ENCODE measurements around the gene KRT75. TPM values are rescaled to one million over a fixed set of nuclear protein-coding genes. Genes with fewer than 3 reads are reported as not detected.

The KRT75 gene
- total RNA-seq, 1 donor from 2014 or later, result not detected

DNA sequence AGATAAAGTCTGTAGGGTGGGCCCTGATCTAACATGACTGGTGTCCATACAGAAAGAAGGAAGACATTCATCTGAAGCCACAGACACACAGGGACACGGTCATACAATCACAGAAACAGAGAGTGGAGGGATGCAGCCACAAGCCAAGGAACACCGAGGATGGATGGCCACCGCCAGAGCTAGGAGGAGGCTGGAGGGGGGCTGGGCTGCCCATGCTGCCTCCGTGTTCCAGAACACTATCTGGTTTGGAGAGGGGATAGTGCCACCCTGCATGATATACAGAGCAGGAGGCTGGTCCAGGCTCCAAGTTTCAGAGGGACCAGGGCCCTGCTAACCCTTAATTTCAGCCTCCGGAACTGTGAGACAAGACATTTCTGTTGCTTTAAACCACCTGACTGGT is 8.7 kb downstream of the KRT75 start:
- no peak for DNase-seq (ENCODE audit: extremely low spot score, unreplicated experiment)
- Mint-ChIP-seq H3K36me3 (ENCODE audit: unreplicated experiment) (no peaks in the 10 kb centered on the region), H3K4me1 (ENCODE audit: unreplicated experiment) (no peaks in the 10 kb centered on the region), H3K27ac (ENCODE audit: unreplicated experiment) (no peak overlapping the region), H3K9me3 (ENCODE audit: unreplicated experiment) (no peaks in the 10 kb centered on the region), H3K4me3 (ENCODE audit: unreplicated experiment) (no peak overlapping the region), H3K27me3 (ENCODE audit: unreplicated experiment) (peaks cover 72% of the 10 kb centered on the region)
- TF ChIP-seq, protein P1, sequence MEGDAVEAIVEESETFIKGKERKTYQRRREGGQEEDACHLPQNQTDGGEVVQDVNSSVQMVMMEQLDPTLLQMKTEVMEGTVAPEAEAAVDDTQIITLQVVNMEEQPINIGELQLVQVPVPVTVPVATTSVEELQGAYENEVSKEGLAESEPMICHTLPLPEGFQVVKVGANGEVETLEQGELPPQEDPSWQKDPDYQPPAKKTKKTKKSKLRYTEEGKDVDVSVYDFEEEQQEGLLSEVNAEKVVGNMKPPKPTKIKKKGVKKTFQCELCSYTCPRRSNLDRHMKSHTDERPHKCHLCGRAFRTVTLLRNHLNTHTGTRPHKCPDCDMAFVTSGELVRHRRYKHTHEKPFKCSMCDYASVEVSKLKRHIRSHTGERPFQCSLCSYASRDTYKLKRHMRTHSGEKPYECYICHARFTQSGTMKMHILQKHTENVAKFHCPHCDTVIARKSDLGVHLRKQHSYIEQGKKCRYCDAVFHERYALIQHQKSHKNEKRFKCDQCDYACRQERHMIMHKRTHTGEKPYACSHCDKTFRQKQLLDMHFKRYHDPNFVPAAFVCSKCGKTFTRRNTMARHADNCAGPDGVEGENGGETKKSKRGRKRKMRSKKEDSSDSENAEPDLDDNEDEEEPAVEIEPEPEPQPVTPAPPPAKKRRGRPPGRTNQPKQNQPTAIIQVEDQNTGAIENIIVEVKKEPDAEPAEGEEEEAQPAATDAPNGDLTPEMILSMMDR (IDR thresholded peaks at IDR 0.05), result no peak

DNA sequence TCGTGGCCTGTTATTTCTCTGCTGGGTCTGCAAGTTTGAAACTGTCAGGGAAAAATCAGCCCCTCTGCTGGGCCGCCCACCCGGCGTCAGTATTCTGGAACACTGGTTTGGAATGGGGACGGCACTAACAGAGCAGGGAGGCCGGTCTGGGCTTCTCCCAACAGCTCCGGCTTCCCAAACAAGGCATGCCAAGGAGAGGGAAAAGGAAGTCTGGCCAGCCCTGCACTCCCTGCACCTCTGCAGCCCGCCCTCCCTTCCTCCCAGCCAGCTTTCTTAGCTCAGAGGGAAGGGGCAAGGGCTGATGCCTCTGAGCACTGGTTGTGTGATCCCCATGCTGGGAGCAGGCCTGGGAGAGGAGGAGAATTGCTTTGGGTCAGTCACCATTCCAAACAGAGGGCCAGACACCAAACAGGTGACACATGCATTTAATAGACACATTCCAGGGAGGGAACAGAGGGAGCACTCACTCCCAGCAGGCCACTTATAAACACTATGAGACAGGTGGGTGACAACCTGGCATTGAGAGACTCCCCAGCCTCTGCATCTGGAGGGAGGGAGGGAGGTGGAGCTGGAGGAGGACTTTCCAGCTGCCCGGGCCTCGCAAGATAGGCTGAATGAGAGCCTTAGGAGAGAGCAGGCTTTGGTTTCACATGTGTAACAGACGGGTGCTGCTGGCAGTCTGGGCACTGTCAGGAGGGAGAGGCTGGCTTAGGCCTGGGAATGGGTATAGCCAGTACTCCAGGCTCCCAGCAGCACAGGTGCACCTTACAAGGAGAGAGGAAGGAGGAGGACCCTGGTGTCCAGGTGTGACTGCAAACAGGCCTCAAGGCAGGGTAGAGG is 10.3 kb downstream of the KRT75 start:
- Mint-ChIP-seq H3K27ac (ENCODE audit: unreplicated experiment) (no peak overlapping the region), H3K9me3 (ENCODE audit: unreplicated experiment) (no peaks in the 10 kb centered on the region), H3K27me3 (ENCODE audit: unreplicated experiment) (peaks cover 71% of the 10 kb centered on the region), H3K4me1 (ENCODE audit: unreplicated experiment) (peaks cover 3% of the 10 kb centered on the region), H3K36me3 (ENCODE audit: unreplicated experiment) (no peaks in the 10 kb centered on the region), H3K4me3 (ENCODE audit: unreplicated experiment) (no peak overlapping the region)
- no peak for DNase-seq (ENCODE audit: extremely low spot score, unreplicated experiment)
- TF ChIP-seq, protein P1 (IDR thresholded peaks at IDR 0.05), result no peak

DNA sequence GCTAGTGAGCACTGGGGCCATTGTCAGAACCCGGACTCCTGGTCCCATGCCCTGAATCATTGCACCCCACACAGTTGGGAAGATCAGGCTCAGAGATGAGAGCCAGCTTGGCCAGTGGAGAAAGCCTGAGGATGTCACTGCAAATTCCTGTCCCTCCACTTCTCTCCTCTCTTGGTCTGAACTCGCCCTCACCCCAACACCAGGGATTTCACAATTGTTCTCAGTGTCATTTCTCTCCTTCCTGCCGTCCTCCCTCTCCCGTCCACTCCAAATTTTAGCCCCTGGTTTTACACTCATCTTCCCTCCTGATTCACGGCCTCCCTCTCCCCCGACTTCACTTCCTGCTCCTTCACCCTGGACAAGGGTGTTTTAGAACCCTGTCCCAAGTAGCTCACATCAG is 11.1 kb downstream of the KRT75 start:
- no peak for DNase-seq (ENCODE audit: extremely low spot score, unreplicated experiment)
- H3K9me3 Mint-ChIP-seq (ENCODE audit: unreplicated experiment), result no peaks in the 10 kb centered on the region
- no peaks in the 10 kb centered on the region for H3K36me3 Mint-ChIP-seq (ENCODE audit: unreplicated experiment)
- peaks cover 63% of the 10 kb centered on the region for H3K27me3 Mint-ChIP-seq (ENCODE audit: unreplicated experiment)
- no peak overlapping the region for H3K27ac Mint-ChIP-seq (ENCODE audit: unreplicated experiment)
- H3K4me3 Mint-ChIP-seq (ENCODE audit: unreplicated experiment), result no peak overlapping the region
- TF ChIP-seq, protein P1 (IDR thresholded peaks at IDR 0.05), result no peak
- H3K4me1 Mint-ChIP-seq (ENCODE audit: unreplicated experiment), result peaks cover 3% of the 10 kb centered on the region

DNA sequence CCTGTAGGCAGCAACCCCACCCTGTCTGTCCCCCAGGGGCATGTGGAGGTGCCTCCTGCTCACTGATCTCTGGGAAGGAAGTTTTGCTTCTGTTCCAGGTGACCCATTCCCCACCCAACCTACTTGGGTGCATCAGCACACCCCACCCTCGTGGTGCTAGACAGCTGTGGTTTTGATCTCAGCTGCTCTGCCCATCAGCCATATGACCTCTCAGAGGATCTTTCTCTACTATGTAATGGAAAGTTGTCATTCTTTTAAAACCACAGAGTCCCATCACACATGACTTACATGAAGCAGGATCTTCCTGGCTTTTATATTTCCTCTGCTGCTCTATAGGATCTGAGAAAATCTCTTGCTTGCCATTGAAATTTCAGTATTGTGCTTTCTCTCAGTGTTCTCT is 14.5 kb downstream of the KRT75 start:
- no peak overlapping the region for H3K27ac Mint-ChIP-seq (ENCODE audit: unreplicated experiment)
- H3K36me3 Mint-ChIP-seq (ENCODE audit: unreplicated experiment), result no peaks in the 10 kb centered on the region
- peaks cover 42% of the 10 kb centered on the region for H3K27me3 Mint-ChIP-seq (ENCODE audit: unreplicated experiment)
- TF ChIP-seq, protein P1 (IDR thresholded peaks at IDR 0.05), result no peak
- H3K4me1 Mint-ChIP-seq (ENCODE audit: unreplicated experiment), result peaks cover 11% of the 10 kb centered on the region
- H3K9me3 Mint-ChIP-seq (ENCODE audit: unreplicated experiment), result no peaks in the 10 kb centered on the region
- DNase-seq (ENCODE audit: extremely low spot score, unreplicated experiment), result no peak
- H3K4me3 Mint-ChIP-seq (ENCODE audit: unreplicated experiment), result no peak overlapping the region

DNA sequence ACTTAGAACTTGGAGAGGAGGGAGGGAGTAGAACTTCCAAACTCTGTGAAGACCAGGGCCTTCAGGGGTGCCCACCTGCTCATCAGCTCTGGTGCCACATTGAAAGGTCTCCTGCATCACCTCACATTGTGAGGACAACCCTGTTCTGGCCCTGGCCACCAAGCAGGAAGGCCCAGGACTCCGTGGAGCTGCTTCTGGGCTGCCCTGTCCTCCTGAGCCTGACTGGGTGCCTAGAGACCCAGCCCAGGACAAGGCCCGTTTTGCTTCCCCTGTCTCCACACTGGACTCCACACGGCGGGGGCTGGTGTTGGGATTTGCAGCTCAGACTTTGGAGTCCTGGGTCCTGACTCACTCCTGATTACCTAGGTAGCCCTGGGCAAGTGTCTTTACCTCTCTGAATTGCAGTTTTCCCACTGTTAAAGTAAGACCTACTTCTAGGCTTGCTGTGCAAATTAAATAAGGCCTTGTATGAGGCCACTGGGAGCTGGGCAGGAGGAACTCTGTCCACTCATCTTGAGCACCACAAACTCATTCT is 15.5 kb downstream of the KRT75 start:
- Mint-ChIP-seq H3K4me3 (ENCODE audit: unreplicated experiment) (no peak overlapping the region), H3K4me1 (ENCODE audit: unreplicated experiment) (peaks cover 11% of the 10 kb centered on the region), H3K36me3 (ENCODE audit: unreplicated experiment) (no peaks in the 10 kb centered on the region), H3K9me3 (ENCODE audit: unreplicated experiment) (no peaks in the 10 kb centered on the region), H3K27me3 (ENCODE audit: unreplicated experiment) (peaks cover 40% of the 10 kb centered on the region), H3K27ac (ENCODE audit: unreplicated experiment) (no peak overlapping the region)
- TF ChIP-seq, protein P1 (IDR thresholded peaks at IDR 0.05), result no peak
- DNase-seq (ENCODE audit: extremely low spot score, unreplicated experiment), result no peak
